ENCODE results near the gene DMRTC1.
"Not testable (repeated sequence)": the region's sequence is repeated elsewhere in the genome, so short reads cannot be mapped to it uniquely, and the experiment has no call there.

DMRTC1 gene

GRCh38 chrX:72830701-72831100 is 112.9 kb downstream of the DMRTC1 start:
- not testable (repeated sequence) for H3F3A ChIP-seq (ENCODE audit: insufficient read depth); H2AFZ ChIP-seq (ENCODE audit: low read depth, low read length, severe bottlenecking); H3K4me3 ChIP-seq (ENCODE audit: insufficient read depth, low read length, poor library complexity, severe bottlenecking); H4K20me1 ChIP-seq (ENCODE audit: low read depth, low read length); H3K9ac ChIP-seq (ENCODE audit: low read length); H3K9me3 ChIP-seq (ENCODE audit: insufficient read depth, low read length); H3K27ac ChIP-seq (ENCODE audit: low read depth, low read length); H3K36me3 ChIP-seq (ENCODE audit: low read length); H3K9me2 ChIP-seq (replicated peaks; ENCODE audit: insufficient read depth, low read length); H3K4me2 ChIP-seq (ENCODE audit: low read depth, low read length, poor library complexity, severe bottlenecking); H3K27me3 ChIP-seq (ENCODE audit: low read length); H3K79me2 ChIP-seq (ENCODE audit: insufficient read depth, low read length)
